ENCODE data around the gene MEF2A.
"Not testable (repeated sequence)": the region's sequence is repeated elsewhere in the genome, so short reads cannot be mapped to it uniquely, and the experiment has no call there.

Gene MEF2A

DNA sequence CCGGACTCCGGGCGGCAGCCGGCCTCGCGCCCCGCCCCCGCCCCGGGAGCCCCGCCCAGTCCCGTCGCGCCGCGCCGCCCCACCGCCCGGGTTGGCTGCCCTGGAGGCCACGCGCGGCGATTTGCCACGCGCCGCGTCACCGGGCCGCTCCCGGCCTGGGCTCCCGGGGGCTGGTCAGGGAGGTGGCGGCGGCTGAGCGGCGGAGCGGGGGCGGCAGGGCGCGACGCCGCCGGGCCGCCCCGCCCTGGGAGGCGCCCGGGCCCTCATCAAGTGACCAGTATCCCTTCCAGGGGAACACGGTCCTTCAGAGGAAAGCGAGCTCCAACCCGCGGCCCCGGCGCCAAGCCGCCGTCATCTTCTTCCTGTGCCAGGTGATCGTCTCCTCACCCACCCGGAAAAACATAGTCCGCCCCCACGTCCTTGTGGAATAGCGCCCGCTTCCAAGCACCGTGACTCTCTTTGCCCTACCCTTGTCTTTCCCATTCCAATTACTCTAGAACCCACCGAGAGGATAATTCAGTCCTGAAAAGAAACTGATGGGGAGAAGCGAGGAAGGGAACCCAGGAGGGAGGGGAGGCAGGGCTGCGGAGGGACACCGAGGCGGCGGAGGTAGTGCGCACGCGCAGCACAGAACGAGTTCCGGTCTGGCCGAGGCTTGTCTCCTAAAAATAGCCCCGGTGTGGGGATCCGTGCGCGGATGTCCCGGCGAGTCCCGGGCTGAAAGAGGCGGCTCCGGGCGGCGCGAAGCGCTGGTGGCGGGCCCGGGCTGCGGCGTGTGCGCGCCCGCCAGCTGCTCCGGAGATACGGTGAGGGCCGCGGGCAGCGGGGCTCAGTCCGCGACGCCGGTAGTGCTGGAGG, at the start of gene MEF2A:
Gene MEF2A (plus strand): TSS at position 686 of the 858 bp plus-strand sequence. CDS start 67,136 bp downstream, outside the sequence.
- DNase-seq, result peak; percentile 72 to 89

DNA sequence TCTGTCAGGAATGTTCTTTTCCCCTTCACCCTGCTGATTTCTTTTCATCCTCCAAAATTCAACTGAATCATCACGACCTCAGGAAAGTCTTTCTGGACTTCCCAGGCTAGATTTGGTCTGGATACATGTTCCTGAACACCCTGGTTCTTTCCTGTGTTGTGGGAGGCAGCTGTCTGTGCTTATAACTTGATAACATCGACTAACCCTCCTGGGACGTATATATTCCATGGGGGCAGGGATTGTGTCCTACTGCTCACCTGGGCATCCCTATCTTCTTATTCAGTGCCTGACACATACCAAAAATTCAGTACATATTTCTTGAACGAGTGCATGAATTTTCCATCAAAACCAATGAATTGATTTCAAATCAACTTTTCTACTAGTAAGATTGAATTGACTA, 47.6 kb upstream of the MEF2A start:
- DNase-seq, result no peak

- DNase-seq, result not testable (repeated sequence)
These were observed 46.4 kb upstream of the MEF2A start for GRCh38 chr15:99519366-99519765.

DNA sequence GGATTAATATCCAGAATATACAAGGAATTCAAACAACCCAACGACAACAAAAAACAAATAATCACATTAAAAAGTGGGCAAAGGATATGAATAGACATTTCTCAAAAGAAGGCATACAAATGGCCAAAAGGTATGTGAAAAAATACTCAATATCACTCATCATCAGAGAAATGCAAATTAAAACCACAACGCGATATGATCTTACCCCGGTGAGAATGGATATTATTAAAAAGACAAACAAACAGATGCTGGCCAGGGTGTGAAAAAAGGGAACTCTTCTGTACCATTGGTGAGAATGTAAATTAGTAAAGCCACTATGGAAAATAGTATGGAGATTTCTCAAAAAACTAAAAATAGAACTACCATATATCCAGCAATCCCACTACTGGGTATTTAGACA, 43.5 kb upstream of the MEF2A start:
- no peak for DNase-seq

- no peak for DNase-seq
These were observed 39.6 kb upstream of the MEF2A start for GRCh38 chr15:99526176-99526575.

DNA sequence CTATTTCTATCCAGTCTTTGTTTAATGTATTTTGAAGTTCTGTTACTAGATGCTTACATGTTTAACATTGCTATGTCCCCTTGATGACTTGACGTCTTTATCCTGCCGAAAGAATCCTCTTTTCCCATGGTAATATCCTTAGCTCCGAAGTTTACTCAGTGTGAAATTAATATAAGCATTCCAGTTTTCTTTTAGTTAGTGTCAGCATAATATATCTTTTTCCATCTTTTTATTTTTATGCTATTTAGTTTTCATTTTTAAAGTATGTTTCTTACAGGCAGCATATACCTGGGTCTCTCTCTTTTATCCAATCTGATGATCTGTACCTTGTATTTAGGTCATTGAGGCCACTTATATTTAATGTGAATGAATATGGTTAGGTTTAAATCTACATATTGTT, 39.1 kb upstream of the MEF2A start:
- DNase-seq, result no peak

- DNase-seq, result no peak
These were observed 29.3 kb upstream of the MEF2A start for GRCh38 chr15:99536422-99537040.

- no peak for DNase-seq
These were observed 28.4 kb upstream of the MEF2A start for GRCh38 chr15:99537344-99537743.

DNA sequence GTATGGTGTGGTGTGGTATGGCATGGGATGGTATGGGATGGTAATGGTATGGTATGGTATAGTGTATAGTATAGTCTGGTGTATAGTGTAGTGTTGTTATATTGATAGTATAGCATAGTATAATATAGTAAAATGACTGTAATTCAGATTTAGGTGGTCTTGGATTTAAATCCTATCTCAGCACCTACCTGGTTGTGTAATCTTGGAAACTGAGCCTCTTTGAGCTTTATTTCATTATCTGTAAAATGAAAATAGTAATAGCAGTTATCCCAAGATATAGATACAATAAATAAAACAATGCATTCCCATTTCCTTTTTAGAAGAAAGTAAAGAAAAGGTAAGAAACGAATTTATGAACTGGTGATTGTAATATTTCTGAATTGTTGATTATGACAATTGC, 27.5 kb upstream of the MEF2A start:
- no peak for DNase-seq

GRCh38 chr15:99542828-99543227, 23.0 kb upstream of the MEF2A start:
- no peak for DNase-seq

- no peak for DNase-seq
These were observed 20.2 kb upstream of the MEF2A start for GRCh38 chr15:99545605-99546004.

GRCh38 chr15:99546441-99547100, 19.2 kb upstream of the MEF2A start:
- DNase-seq, result no peak

- no peak for DNase-seq
These were observed 18.3 kb upstream of the MEF2A start for GRCh38 chr15:99547517-99547916.

- no peak for DNase-seq
These were observed 15.7 kb upstream of the MEF2A start for GRCh38 chr15:99550077-99550476.

- DNase-seq, result no peak
These were observed 13.7 kb upstream of the MEF2A start for GRCh38 chr15:99552111-99552510.

DNA sequence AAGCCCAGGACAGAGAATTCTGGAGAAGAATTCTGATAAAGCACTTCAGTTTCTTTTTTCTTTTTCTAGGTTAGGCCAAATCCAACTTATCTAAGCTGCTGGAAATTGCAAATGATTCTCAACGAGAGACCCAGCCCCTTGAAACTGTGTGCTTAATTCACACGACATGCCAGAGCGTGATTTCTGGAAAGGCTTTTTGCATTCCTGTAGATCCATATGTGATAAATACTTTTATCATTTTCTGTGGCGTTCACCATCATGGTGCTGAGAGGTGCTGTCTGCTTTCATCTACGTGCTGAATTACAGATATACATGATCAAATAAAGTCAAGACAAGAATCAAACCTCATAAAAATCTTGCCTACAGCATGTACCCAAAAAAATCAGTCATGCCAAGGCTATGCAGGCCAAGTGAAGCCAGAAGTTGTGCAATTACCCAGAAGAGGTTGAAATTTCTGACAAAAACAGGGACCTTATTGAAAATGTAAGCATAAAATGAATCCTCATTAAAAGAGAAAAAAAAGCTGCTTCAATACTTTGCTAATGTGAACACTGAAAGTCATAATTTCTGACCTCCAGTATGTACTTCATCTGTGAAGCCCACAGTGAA, 10.8 kb upstream of the MEF2A start:
- DNase-seq, result no peak

DNA sequence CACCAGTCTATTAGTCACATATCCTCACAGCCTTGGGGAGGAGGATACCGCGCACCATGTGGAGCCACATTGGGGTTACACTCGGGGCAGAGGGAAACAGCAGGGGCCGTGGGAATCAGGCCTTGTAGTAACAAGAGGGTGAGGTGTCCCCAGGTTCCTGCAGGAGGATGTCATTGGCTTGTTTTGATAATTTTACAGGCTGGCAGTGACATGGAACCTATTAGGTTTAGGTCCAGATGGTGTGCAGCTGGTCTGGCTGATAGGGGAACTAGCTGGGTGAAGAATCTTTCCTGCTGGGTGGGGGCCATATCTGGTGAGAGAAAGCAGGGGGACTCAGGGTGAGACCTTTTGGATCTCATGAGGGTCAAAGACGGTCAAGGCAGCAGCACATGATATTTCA, 9.8 kb upstream of the MEF2A start:
- peak in 1 of 2 donors; percentile 21 for DNase-seq

DNA sequence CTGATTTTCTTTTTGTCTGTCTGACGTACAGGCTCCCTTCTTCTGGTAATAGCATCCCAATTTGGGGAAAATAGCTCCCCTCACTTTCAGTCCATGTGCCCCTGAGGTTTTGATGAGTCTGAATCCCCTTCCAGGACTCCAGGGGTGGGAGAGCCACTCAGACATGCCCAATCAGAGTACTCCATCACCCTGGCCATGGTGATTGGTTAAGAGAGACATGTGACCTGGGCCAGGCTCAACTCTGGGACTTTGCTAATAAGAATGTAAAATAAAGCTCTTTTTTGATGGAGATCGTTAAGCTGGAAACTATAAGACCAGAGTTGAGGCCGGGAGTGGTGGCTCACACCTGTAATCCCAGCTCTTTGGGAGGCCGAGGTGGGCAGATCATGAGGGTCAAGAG, 9.2 kb upstream of the MEF2A start:
- DNase-seq, result no peak

GRCh38 chr15:99558084-99558483, 7.7 kb upstream of the MEF2A start:
- DNase-seq, result no peak

DNA sequence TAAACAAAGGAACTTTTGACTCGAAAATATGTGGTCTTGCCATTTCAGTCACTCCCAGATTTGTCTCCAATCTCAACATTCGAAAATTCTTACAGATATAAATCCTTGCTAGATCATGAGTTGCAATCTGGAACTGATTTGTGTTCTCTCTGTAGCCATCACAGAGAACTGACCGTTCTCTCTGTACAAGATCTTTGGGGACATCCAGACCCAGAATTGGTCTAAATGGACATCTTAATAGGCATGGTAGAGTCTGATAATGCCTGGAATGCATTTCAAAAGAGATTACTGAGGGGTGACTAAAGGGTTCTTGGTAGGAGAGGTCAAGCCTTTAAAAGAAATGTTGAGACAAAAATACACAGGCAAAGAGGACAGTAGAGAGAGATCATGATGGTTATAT, 7.2 kb upstream of the MEF2A start:
- no peak for DNase-seq

GRCh38 chr15:99561476-99562230, 4.1 kb upstream of the MEF2A start:
- no peak for DNase-seq

DNA sequence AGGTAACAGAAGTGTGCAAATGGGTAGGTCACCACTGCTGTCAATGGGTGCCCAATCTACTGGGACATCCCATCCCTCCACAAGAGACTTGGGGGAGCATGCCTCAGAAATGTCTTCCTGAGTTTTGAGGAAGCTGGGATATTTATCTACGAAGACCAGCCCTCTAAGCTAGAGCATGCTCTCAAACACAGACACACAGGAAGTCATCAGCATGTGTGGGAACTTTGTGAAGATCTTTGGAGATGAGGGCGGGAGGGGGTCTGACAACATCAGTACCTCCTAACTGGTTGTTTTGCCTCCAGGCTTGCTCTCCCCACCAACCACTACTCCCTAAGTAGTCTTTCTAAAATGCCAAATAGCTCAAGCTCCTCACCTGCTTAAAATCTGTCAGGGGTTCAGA, 3.5 kb upstream of the MEF2A start:
- DNase-seq, result peak in 1 of 2 donors; percentile 86

Data from bone marrow (tissue), 2 donors.